ENCODE data around the gene FBXO2. TPM values are rescaled to one million over a fixed set of nuclear protein-coding genes. Genes with fewer than 3 reads are reported as not detected.

The FBXO2 gene
- total and polyA plus RNA-seq, 9 of the 15 experiments (the other 6 are each of a cell fraction or from before 2014, with no cell fraction given), result 0.04 to 1.9 (median 0.27) TPM

GRCh38 chr1:11650331-11650991 lies 3.8 kb downstream of the FBXO2 start (continued):
- TF ChIP-seq VEZF1 (CRISPR knock-in tag; IDR thresholded peaks at IDR 0.05) (peak; percentile 62; the same call in 1 of the 2 replicates), YY1 (IDR thresholded peaks at IDR 0.05; ENCODE audit: borderline replicate concordance in 1 of 3, control insufficient read depth in 1 of 3, extremely low read depth in 1 of 3, insufficient read depth in 3 of 3, insufficient read length in 1 of 3, insufficient replicate concordance in 2 of 3, low read depth in 1 of 3, low read length in 2 of 3) (peak in 1 of 3 experiments; percentile 60), ZNF354B (CRISPR knock-in tag; IDR thresholded peaks at IDR 0.05) (no peak), GATAD2B (IDR thresholded peaks at IDR 0.05; ENCODE audit: borderline replicate concordance) (peak; percentile 70; the same call in 1 of the 2 replicates), DNMT1 (IDR thresholded peaks at IDR 0.05) (no peak), NEUROD1 (IDR thresholded peaks at IDR 0.05; ENCODE audit: borderline replicate concordance, low read depth, low read length, partially characterized antibody) (no peak), EP400 (IDR thresholded peaks at IDR 0.05) (no peak), HDAC8 (tag; IDR thresholded peaks at IDR 0.05) (no peak), ZNF766 (CRISPR knock-in tag; conservative IDR thresholded peaks at IDR 0.05) (no peak), CHD4 (IDR thresholded peaks at IDR 0.05; ENCODE audit: insufficient read depth, insufficient replicate concordance, low read depth, low read length, poor library complexity, severe bottlenecking) (no peak), MYNN (IDR thresholded peaks at IDR 0.05) (peak; percentile 81), MYNN (CRISPR knock-in tag; IDR thresholded peaks at IDR 0.05) (no peak), HNRNPLL (IDR thresholded peaks at IDR 0.05; ENCODE audit: low read depth, low read length, poor library complexity, severe bottlenecking) (peak; percentile 55), ZNF175 (CRISPR knock-in tag; IDR thresholded peaks at IDR 0.05; ENCODE audit: low read depth) (no peak), KLF10 (CRISPR knock-in tag; IDR thresholded peaks at IDR 0.05) (no peak), POLR2G (IDR thresholded peaks at IDR 0.05; ENCODE audit: low read depth, low read length) (peak; percentile 59), FOSL1 (tag; conservative IDR thresholded peaks at IDR 0.05) (0 out of 2 replicates have a peak, but pooled peaks have one; percentile 17), HMGN3 (IDR thresholded peaks at IDR 0.05; ENCODE audit: borderline replicate concordance, extremely low read depth, insufficient read length, low read depth, low read length) (peak; percentile 61), ZEB2 (IDR thresholded peaks at IDR 0.05) (0 out of 2 replicates have a peak, but pooled peaks have one; percentile 46), MBD2 (IDR thresholded peaks at IDR 0.05; ENCODE audit: borderline replicate concordance, low read depth) (no peak), TCFL5 (CRISPR knock-in tag; conservative IDR thresholded peaks at IDR 0.05) (no peak), PCBP1 (IDR thresholded peaks at IDR 0.05; ENCODE audit: low read depth, low read length, poor library complexity, severe bottlenecking) (peak; percentile 86), NCOA2 (IDR thresholded peaks at IDR 0.05; ENCODE audit: partially characterized antibody in 2 of 2) (no peak), ZNF778 (CRISPR knock-in tag; IDR thresholded peaks at IDR 0.05) (no peak), ZSCAN29 (IDR thresholded peaks at IDR 0.05) (no peak), SETDB1 (IDR thresholded peaks at IDR 0.05; ENCODE audit: low read length) (no peak), DACH1 (IDR thresholded peaks at IDR 0.05; ENCODE audit: partially characterized antibody) (no peak), MTA2 (IDR thresholded peaks at IDR 0.05; ENCODE audit: low read depth) (no peak), KLF6 (CRISPR knock-in tag; IDR thresholded peaks at IDR 0.05; ENCODE audit: borderline replicate concordance) (no peak)

Measured in K562 (cell line).